OCI-LY7 (cell line): Measurements from ENCODE around the gene HSPB6. TPM values are rescaled to one million over a fixed set of nuclear protein-coding genes. Genes with fewer than 3 reads are reported as not detected.

Experiments
- BruUV-seq: library from RNA; stranded (reverse); fragments of 400-500 nt; replicated peaks from 2 replicates; lab custom pipeline; 2021; lab: Mats Ljungman, UMichigan
- CTCF ChIA-PET: fragments of 300-600 bp; sonication (Branson Sonifier 250); formaldehyde crosslinking; loops from one replicate; lab custom pipeline; 2022; ENCODE audit warnings: antibody characterized with exemption; ENCODE audit not compliant: unreplicated experiment; lab: Charles Lee
- POLR2A ChIA-PET: fragments of 300-600 bp; sonication (Branson Sonifier 250); formaldehyde crosslinking; loops from one replicate; lab custom pipeline; 2022; ENCODE audit warnings: antibody characterized with exemption; lab: Charles Lee
- DNase-seq: peaks from one replicate; pipeline ENCODE4 v3.0.0-alpha.2; 2015; ENCODE audit warnings: low spot score
- H2AFZ ChIP-seq: fragments of 200-600 bp; sonication (generic), shearing (Covaris generic); 2 replicates; pipeline ENCODE4 v1.6.1; 2014; ENCODE audit warnings: mild to moderate bottlenecking, antibody characterized with exemption, low read length, moderate library complexity
- H3K27ac ChIP-seq: fragments of 200-600 bp; sonication (generic); 2 replicates; pipeline ENCODE4 v1.5.1; 2014; ENCODE audit warnings: mixed run types, low read depth, mild to moderate bottlenecking, moderate library complexity, low read length, inconsistent platforms; ENCODE audit not compliant: poor library complexity, severe bottlenecking
- H3K36me3 ChIP-seq: fragments of 200-600 bp; sonication (generic); 2 replicates; pipeline ENCODE4 v1.6.1; 2014; ENCODE audit warnings: mild to moderate bottlenecking, antibody characterized with exemption, low read length, moderate library complexity, mixed read lengths; ENCODE audit not compliant: insufficient read depth
- H3K4me1 ChIP-seq: fragments of 200-600 bp; sonication (generic); 2 replicates; pipeline ENCODE4 v1.5.1; 2014; ENCODE audit warnings: mild to moderate bottlenecking, low read length; ENCODE audit not compliant: insufficient read depth, poor library complexity, severe bottlenecking
- H3K4me2 ChIP-seq: fragments of 200-600 bp; sonication (generic); 2 replicates; pipeline ENCODE4 v1.6.1; 2014; ENCODE audit warnings: mild to moderate bottlenecking, low read length
- H3K4me3 ChIP-seq: fragments of 200-600 bp; sonication (generic); 2 replicates; pipeline ENCODE4 v1.5.1; 2014; ENCODE audit warnings: mild to moderate bottlenecking, low read depth, low read length; ENCODE audit not compliant: poor library complexity, severe bottlenecking
- H3K79me2 ChIP-seq: fragments of 200-600 bp; sonication (generic); 2 replicates; pipeline ENCODE4 v1.6.1; 2016; ENCODE audit warnings: low read depth, mild to moderate bottlenecking, low read length, moderate library complexity, mixed read lengths; ENCODE audit not compliant: insufficient read depth
- H3K9me2 ChIP-seq: fragments of 200-600 bp; sonication (generic); 2 replicates; pipeline ENCODE4 v1.6.1; 2016; ENCODE audit warnings: mild to moderate bottlenecking, low read length, mixed read lengths; ENCODE audit not compliant: insufficient read depth
- H3K9me3 ChIP-seq: fragments of 200-600 bp; sonication (generic); 2 replicates; pipeline ENCODE4 v1.6.1; 2014; ENCODE audit warnings: mild to moderate bottlenecking, mixed run types, low read length, mixed read lengths
- H4K20me1 ChIP-seq: fragments of 200-600 bp; sonication (generic); 2 replicates; pipeline ENCODE4 v1.6.1; 2014; ENCODE audit warnings: mild to moderate bottlenecking, antibody characterized with exemption, low read length, moderate library complexity, mixed read lengths; ENCODE audit not compliant: insufficient read depth
- CTCF ChIP-seq: fragments of 200-600 bp; sonication (generic); conservative IDR thresholded peaks from 2 replicates; pipeline ENCODE4 v1.5.1; 2014; ENCODE audit warnings: mild to moderate bottlenecking, antibody characterized with exemption, low read length, moderate library complexity, mixed read lengths
- EZH2phosphoT487 ChIP-seq: fragments of 200-600 bp; sonication (generic); IDR thresholded peaks from 2 replicates; pipeline ENCODE4 v1.6.1; 2018; ENCODE audit warnings: low read depth, borderline replicate concordance, mild to moderate bottlenecking, mixed run types, antibody characterized with exemption, low read length, moderate library complexity, mixed read lengths
- intact Hi-C: fragments of 100-400 bp; cut with micrococcal nuclease; formaldehyde crosslinking; loops from one replicate; pipeline ENCODE4 v1.10.0; 2022; ENCODE audit not compliant: unreplicated experiment
- total RNA-seq, 2 experiments: library from RNA; depleted of rRNA in 1 of 2; stranded (reverse); fragments of >200 nt in 1 of 2; shearing (Covaris generic) in 1 of 2; gene quantifications; 2 replicates each; pipeline ENCODE4 v1.2.3, GENCODE V29; 2014 to 2022

HSPB6 gene
- total RNA-seq, 2 experiments from 2014 or later = 1.7 TPM; not detected in 1

- no peaks in the 10 kb centered on the region for H3K79me2 ChIP-seq
- DNase-seq = peak; percentile 45
- no TSS peak for BruUV-seq
- no peaks in the 10 kb centered on the region for H3K9me2 ChIP-seq
- ChIA-PET POLR2A (interaction anchor here (0.6 to 1.1 kb wide), 3 partner anchors 8 to 35 kb away, joined by 3 to 6 read pairs (median 3); partner anchors contain the start of gene PSENEN), CTCF (no interaction called here)
- no peaks in the 10 kb centered on the region for H3K36me3 ChIP-seq
- H2AFZ ChIP-seq = peak overlapping the region; percentile 12; the same call in 1 of the 2 replicates
- TF ChIP-seq CTCF (no peak), EZH2phosphoT487 (no peak)
- peaks cover 56% of the 10 kb centered on the region for H3K4me1 ChIP-seq
- no peaks in the 10 kb centered on the region for H4K20me1 ChIP-seq
- peak overlapping the region; percentile 17 for H3K27ac ChIP-seq
- no peaks in the 10 kb centered on the region for H3K9me3 ChIP-seq
- intact Hi-C loops = no loop called here
- H3K4me3 ChIP-seq = peak overlapping the region; percentile 31
- peak overlapping the region; percentile 59 for H3K4me2 ChIP-seq
Observed at GRCh38 chr19:35710784-35711723, 45.8 kb downstream of the HSPB6 start.

- Histone ChIP-seq H2AFZ (no peak overlapping the region), H3K4me2 (no peak overlapping the region), H3K36me3 (no peaks in the 10 kb centered on the region), H3K27ac (no peak overlapping the region), H3K4me1 (peaks cover 30% of the 10 kb centered on the region), H3K9me2 (no peaks in the 10 kb centered on the region), H3K4me3 (no peak overlapping the region), H3K79me2 (no peaks in the 10 kb centered on the region), H4K20me1 (no peaks in the 10 kb centered on the region), H3K9me3 (no peaks in the 10 kb centered on the region)
- POLR2A ChIA-PET = interaction anchor here (0.5 to 0.7 kb wide), 2 partner anchors 258 to 442 kb away, joined by 3 to 5 read pairs; no protein-coding TSS in a partner anchor
- intact Hi-C loops = no loop called here
- CTCF ChIA-PET = no interaction called here
- no peak for DNase-seq
- no peak for TF ChIP-seq CTCF
- no peak for TF ChIP-seq EZH2phosphoT487
- no TSS peak for BruUV-seq
Observed at GRCh38 chr19:35708391-35708790, 48.4 kb downstream of the HSPB6 start.

Other genes starting within 250 kb of the HSPB6 start
- gene DMKN, start 243.4 kb downstream of the HSPB6 start, total RNA-seq (2014; rRNA removed; shearing (Covaris generic)) = not detected in 2 replicates
- gene DMKN, start 243.4 kb downstream of the HSPB6 start, total RNA-seq (2022) = not detected in 2 replicates
- not detected in 2 replicates for gene SBSN, start 228.7 kb downstream of the HSPB6 start, total RNA-seq (2014; rRNA removed; shearing (Covaris generic))
- not detected in 2 replicates for gene SBSN, start 228.7 kb downstream of the HSPB6 start, total RNA-seq (2022)
- not detected in 2 replicates for gene GAPDHS, start 223.6 kb downstream of the HSPB6 start, total RNA-seq (2014; rRNA removed; shearing (Covaris generic))
- gene GAPDHS, start 223.6 kb downstream of the HSPB6 start, total RNA-seq (2022) = not detected in 2 replicates
- gene TMEM147, start 211.4 kb downstream of the HSPB6 start, total RNA-seq (2014; rRNA removed; shearing (Covaris generic)) = 83.2 and 85.8 TPM in 2 replicates
- gene TMEM147, start 211.4 kb downstream of the HSPB6 start, total RNA-seq (2022) = 40.9 and 47.1 TPM in 2 replicates
- 0.15 and 0.92 TPM in 2 replicates for gene ATP4A, start 193.4 kb downstream of the HSPB6 start, total RNA-seq (2014; rRNA removed; shearing (Covaris generic))
- 0.33 and 0.36 TPM in 2 replicates for gene ATP4A, start 193.4 kb downstream of the HSPB6 start, total RNA-seq (2022)
- gene PMIS2, start 170.9 kb downstream of the HSPB6 start, total RNA-seq (2014; rRNA removed; shearing (Covaris generic)) = not detected in 2 replicates
- not detected in 2 replicates for gene PMIS2, start 170.9 kb downstream of the HSPB6 start, total RNA-seq (2022)
- 61.5 and 66.8 TPM in 2 replicates for gene HAUS5, start 144.3 kb downstream of the HSPB6 start, total RNA-seq (2014; rRNA removed; shearing (Covaris generic))
- gene HAUS5, start 144.3 kb downstream of the HSPB6 start, total RNA-seq (2022) = 58.1 and 59.7 TPM in 2 replicates
- 62.0 and 73.6 TPM in 2 replicates for gene RBM42, start 128.0 kb downstream of the HSPB6 start, total RNA-seq (2014; rRNA removed; shearing (Covaris generic))
- 105 and 115 TPM in 2 replicates for gene RBM42, start 128.0 kb downstream of the HSPB6 start, total RNA-seq (2022)
- 0.25 and 0.57 TPM in 2 replicates for gene ETV2, start 115.3 kb downstream of the HSPB6 start, total RNA-seq (2014; rRNA removed; shearing (Covaris generic))
- gene ETV2, start 115.3 kb downstream of the HSPB6 start, total RNA-seq (2022) = 1.7 and 2.0 TPM in 2 replicates
- 404 and 536 TPM in 2 replicates for gene COX6B1, start 108.7 kb downstream of the HSPB6 start, total RNA-seq (2014; rRNA removed; shearing (Covaris generic))
- gene COX6B1, start 108.7 kb downstream of the HSPB6 start, total RNA-seq (2022) = 373 and 395 TPM in 2 replicates
- gene UPK1A, start 90.5 kb downstream of the HSPB6 start, total RNA-seq (2014; rRNA removed; shearing (Covaris generic)) = not detected in 2 replicates
- not detected in 2 replicates for gene UPK1A, start 90.5 kb downstream of the HSPB6 start, total RNA-seq (2022)
- gene ZBTB32, start 52.5 kb downstream of the HSPB6 start, total RNA-seq (2014; rRNA removed; shearing (Covaris generic)) = not detected in 2 replicates
- gene ZBTB32, start 52.5 kb downstream of the HSPB6 start, total RNA-seq (2022) = not detected in 2 replicates
- gene KMT2B, start 39.0 kb downstream of the HSPB6 start, total RNA-seq (2014; rRNA removed; shearing (Covaris generic)) = 18.0 and 25.2 TPM in 2 replicates
- 56.2 and 57.2 TPM in 2 replicates for gene KMT2B, start 39.0 kb downstream of the HSPB6 start, total RNA-seq (2022)
- 8.5 and 11.4 TPM in 2 replicates for gene IGFLR1, start 14.6 kb downstream of the HSPB6 start, total RNA-seq (2014; rRNA removed; shearing (Covaris generic))
- gene IGFLR1, start 14.6 kb downstream of the HSPB6 start, total RNA-seq (2022) = 18.3 and 21.5 TPM in 2 replicates
- 16.1 and 33.6 TPM in 2 replicates for gene U2AF1L4, start 11.6 kb downstream of the HSPB6 start, total RNA-seq (2014; rRNA removed; shearing (Covaris generic))
- gene U2AF1L4, start 11.6 kb downstream of the HSPB6 start, total RNA-seq (2022) = 35.2 and 37.5 TPM in 2 replicates
- gene PSENEN, start 11.4 kb downstream of the HSPB6 start, total RNA-seq (2014; rRNA removed; shearing (Covaris generic)) = 20.8 and 25.7 TPM in 2 replicates
- gene PSENEN, start 11.4 kb downstream of the HSPB6 start, total RNA-seq (2022) = 51.0 and 53.7 TPM in 2 replicates
- 6.0 and 11.6 TPM in 2 replicates for gene LIN37, start 8.5 kb downstream of the HSPB6 start, total RNA-seq (2014; rRNA removed; shearing (Covaris generic))
- gene LIN37, start 8.5 kb downstream of the HSPB6 start, total RNA-seq (2022) = 11.7 and 20.0 TPM in 2 replicates
- 15.2 and 17.2 TPM in 2 replicates for gene PROSER3, start 1.1 kb upstream of the HSPB6 start, total RNA-seq (2014; rRNA removed; shearing (Covaris generic))
- 66.1 and 70.6 TPM in 2 replicates for gene PROSER3, start 1.1 kb upstream of the HSPB6 start, total RNA-seq (2022)
- 15.1 and 21.3 TPM in 2 replicates for gene ARHGAP33, start 18.5 kb upstream of the HSPB6 start, total RNA-seq (2014; rRNA removed; shearing (Covaris generic))
- 94.6 and 130 TPM in 2 replicates for gene ARHGAP33, start 18.5 kb upstream of the HSPB6 start, total RNA-seq (2022)
- gene PRODH2, start 55.8 kb upstream of the HSPB6 start, total RNA-seq (2014; rRNA removed; shearing (Covaris generic)) = not detected in 2 replicates
- gene PRODH2, start 55.8 kb upstream of the HSPB6 start, total RNA-seq (2022) = not detected in 2 replicates
- gene NPHS1, start 95.5 kb upstream of the HSPB6 start, total RNA-seq (2014; rRNA removed; shearing (Covaris generic)) = not detected in 2 replicates
- gene NPHS1, start 95.5 kb upstream of the HSPB6 start, total RNA-seq (2022) = not detected in 2 replicates
- 0.95 and 1.4 TPM in 2 replicates for gene KIRREL2, start 99.9 kb upstream of the HSPB6 start, total RNA-seq (2014; rRNA removed; shearing (Covaris generic))
- 2.0 and 2.2 TPM in 2 replicates for gene KIRREL2, start 99.9 kb upstream of the HSPB6 start, total RNA-seq (2022)
- 0.13 TPM in 1 of 2 replicates, not detected in the other for gene APLP1, start 111.5 kb upstream of the HSPB6 start, total RNA-seq (2014; rRNA removed; shearing (Covaris generic))
- 0.70 and 1.2 TPM in 2 replicates for gene APLP1, start 111.5 kb upstream of the HSPB6 start, total RNA-seq (2022)
- gene NFKBID, start 143.5 kb upstream of the HSPB6 start, total RNA-seq (2014; rRNA removed; shearing (Covaris generic)) = 48.6 and 57.4 TPM in 2 replicates
- gene NFKBID, start 143.5 kb upstream of the HSPB6 start, total RNA-seq (2022) = 40.5 and 42.6 TPM in 2 replicates
- gene HCST, start 145.5 kb upstream of the HSPB6 start, total RNA-seq (2014; rRNA removed; shearing (Covaris generic)) = 8.1 and 15.0 TPM in 2 replicates
- 25.2 and 36.0 TPM in 2 replicates for gene HCST, start 145.5 kb upstream of the HSPB6 start, total RNA-seq (2022)
- not detected in 2 replicates for gene TYROBP, start 151.3 kb upstream of the HSPB6 start, total RNA-seq (2014; rRNA removed; shearing (Covaris generic))
- gene TYROBP, start 151.3 kb upstream of the HSPB6 start, total RNA-seq (2022) = not detected in 2 replicates
- gene LRFN3, start 179.3 kb upstream of the HSPB6 start, total RNA-seq (2014; rRNA removed; shearing (Covaris generic)) = 2.8 and 3.1 TPM in 2 replicates
- 3.4 and 6.0 TPM in 2 replicates for gene LRFN3, start 179.3 kb upstream of the HSPB6 start, total RNA-seq (2022)
- gene SDHAF1, start 238.2 kb upstream of the HSPB6 start, total RNA-seq (2014; rRNA removed; shearing (Covaris generic)) = 52.6 and 60.9 TPM in 2 replicates
- 24.2 and 26.1 TPM in 2 replicates for gene SDHAF1, start 238.2 kb upstream of the HSPB6 start, total RNA-seq (2022)